HG03025 (cell line): Measurements from ENCODE around the gene ANKRD11.

Source experiments
- ATAC-seq: cut with Tn5 transposase; IDR thresholded peaks from one replicate; pipeline ENCODE4 v1.9.1; 2021; ENCODE audit warnings: mild to moderate bottlenecking, moderate library complexity; ENCODE audit not compliant: unreplicated experiment, low FRiP score

The ANKRD11 gene

GRCh38 chr16:89490439-89491237 lies at the start of gene ANKRD11:
Gene ANKRD11 (minus strand): TSS chr16:89490561. CDS start chr16:89317019, 173,542 bp downstream.
- ATAC-seq, result peak; percentile 78

- ATAC-seq, result no peak
These were observed 47.9 kb upstream of the ANKRD11 start for GRCh38 chr16:89538286-89538685.

- no peak for ATAC-seq
These were observed 47.2 kb upstream of the ANKRD11 start for GRCh38 chr16:89537549-89537925.

GRCh38 chr16:89536886-89537548 lies 46.7 kb upstream of the ANKRD11 start:
- no peak for ATAC-seq

- ATAC-seq, result no peak
These were observed 46.0 kb upstream of the ANKRD11 start for GRCh38 chr16:89536371-89536770.

- no peak for ATAC-seq
These were observed 43.9 kb upstream of the ANKRD11 start for GRCh38 chr16:89534252-89534756.

GRCh38 chr16:89531821-89532526 lies 41.6 kb upstream of the ANKRD11 start:
- no peak for ATAC-seq

- no peak for ATAC-seq
These were observed 40.3 kb upstream of the ANKRD11 start for GRCh38 chr16:89530401-89531381.

- no peak for ATAC-seq
These were observed 38.7 kb upstream of the ANKRD11 start for GRCh38 chr16:89529097-89529496.

- ATAC-seq, result no peak
These were observed 35.0 kb upstream of the ANKRD11 start for GRCh38 chr16:89525146-89525913.

GRCh38 chr16:89523680-89524344 lies 33.5 kb upstream of the ANKRD11 start:
- no peak for ATAC-seq

- no peak for ATAC-seq
These were observed 31.9 kb upstream of the ANKRD11 start for GRCh38 chr16:89522287-89522686.

- no peak for ATAC-seq
These were observed 29.5 kb upstream of the ANKRD11 start for GRCh38 chr16:89519881-89520280.

GRCh38 chr16:89517128-89517527 lies 26.8 kb upstream of the ANKRD11 start:
- ATAC-seq, result no peak

- no peak for ATAC-seq
These were observed 22.1 kb upstream of the ANKRD11 start for GRCh38 chr16:89512453-89512852.

GRCh38 chr16:89511374-89511773 lies 21.0 kb upstream of the ANKRD11 start:
- no peak for ATAC-seq

GRCh38 chr16:89510526-89510925 lies 20.2 kb upstream of the ANKRD11 start:
- no peak for ATAC-seq

- peak; percentile 61 for ATAC-seq
These were observed 17.7 kb upstream of the ANKRD11 start, which contains the start of gene SPG7 for GRCh38 chr16:89507834-89508590. Gene SPG7 (plus strand): TSS chr16:89508403. CDS start chr16:89508418, 15 bp downstream.
